WERI-Rb-1 (cell line): Measurements from ENCODE around the gene KLHL29.

Source experiments
- DNase-seq: peaks from one replicate; pipeline ENCODE4 v3.0.0-alpha.2; 2020
- H3K27ac ChIP-seq: fragments of 250-450 bp; sonication (Bioruptor Pico); 2 replicates; pipeline ENCODE4 v1.5.1; 2020; ENCODE audit warnings: mild to moderate bottlenecking, moderate library complexity
- H3K27me3 ChIP-seq: fragments of 250-450 bp; sonication (Bioruptor Pico); 2 replicates; pipeline ENCODE4 v1.5.1; 2021; ENCODE audit warnings: mild to moderate bottlenecking, low read depth, moderate library complexity; ENCODE audit not compliant: insufficient read depth, severe bottlenecking
- H3K36me3 ChIP-seq: fragments of 250-450 bp; sonication (Bioruptor Pico); 2 replicates; pipeline ENCODE4 v1.5.1; 2020; ENCODE audit warnings: mild to moderate bottlenecking, moderate library complexity
- H3K4me3 ChIP-seq: 2 replicates; pipeline ENCODE4 v1.5.1; 2011; ENCODE audit warnings: low read depth, mild to moderate bottlenecking, control low read depth, low read length
- H3K9me3 ChIP-seq: fragments of 250-450 bp; sonication (Bioruptor Pico); 2 replicates; pipeline ENCODE4 v1.5.1; 2021; ENCODE audit warnings: mild to moderate bottlenecking, moderate library complexity; ENCODE audit not compliant: severe bottlenecking
- CTCF ChIP-seq: IDR thresholded peaks from 2 replicates; pipeline ENCODE4 v1.5.1; 2011; ENCODE audit warnings: low read depth, mild to moderate bottlenecking, control low read depth, inconsistent platforms, low read length

The KLHL29 gene

GRCh38 chr2:23682481-23682880 is 297.5 kb downstream of the KLHL29 start:
- H3K36me3 ChIP-seq = peaks cover 4% of the 10 kb centered on the region
- no peak overlapping the region for H3K4me3 ChIP-seq
- H3K27ac ChIP-seq = no peak overlapping the region
- H3K9me3 ChIP-seq = peaks cover 5% of the 10 kb centered on the region
- DNase-seq = no peak
- H3K27me3 ChIP-seq = no peaks in the 10 kb centered on the region
- no peak for TF ChIP-seq CTCF

- DNase-seq = no peak
- Histone ChIP-seq H3K9me3 (peaks cover 5% of the 10 kb centered on the region), H3K27me3 (no peaks in the 10 kb centered on the region), H3K36me3 (peaks cover 4% of the 10 kb centered on the region), H3K27ac (no peak overlapping the region), H3K4me3 (no peak overlapping the region)
- no peak for TF ChIP-seq CTCF
Measured at GRCh38 chr2:23683001-23683400, 298.0 kb downstream of the KLHL29 start.

- H3K9me3 ChIP-seq = no peaks in the 10 kb centered on the region
- peak; percentile 58 for DNase-seq
- TF ChIP-seq CTCF = no peak; the same call in 1 of the 2 replicates
- peaks cover 4% of the 10 kb centered on the region for H3K36me3 ChIP-seq
- H3K27ac ChIP-seq = peak overlapping the region; percentile 30; the same call in 1 of the 2 replicates
- H3K27me3 ChIP-seq = no peaks in the 10 kb centered on the region
- H3K4me3 ChIP-seq = no peak overlapping the region
Measured at GRCh38 chr2:23684395-23685176, 299.6 kb downstream of the KLHL29 start.

- H3K36me3 ChIP-seq = peaks cover 4% of the 10 kb centered on the region
- no peak for TF ChIP-seq CTCF
- no peak overlapping the region for H3K4me3 ChIP-seq
- H3K27me3 ChIP-seq = no peaks in the 10 kb centered on the region
- H3K9me3 ChIP-seq = no peaks in the 10 kb centered on the region
- H3K27ac ChIP-seq = peak overlapping the region; percentile 30; the same call in 1 of the 2 replicates
- peak; percentile 71 for DNase-seq
Measured at GRCh38 chr2:23685181-23685580, 300.2 kb downstream of the KLHL29 start.

- peaks cover 4% of the 10 kb centered on the region for H3K36me3 ChIP-seq
- TF ChIP-seq CTCF = no peak
- H3K27ac ChIP-seq = peak overlapping the region; percentile 30; the same call in 1 of the 2 replicates
- no peak overlapping the region for H3K4me3 ChIP-seq
- no peaks in the 10 kb centered on the region for H3K27me3 ChIP-seq
- no peaks in the 10 kb centered on the region for H3K9me3 ChIP-seq
- no peak for DNase-seq
Measured at GRCh38 chr2:23685706-23686105, 300.7 kb downstream of the KLHL29 start.
